Glutamatergic neuron (in vitro differentiated cells): Measurements from ENCODE around the gene PPFIA2. TPM values are rescaled to one million over a fixed set of nuclear protein-coding genes. Genes with fewer than 3 reads are reported as not detected.

Experiments
- DNase-seq: peaks from one replicate; pipeline ENCODE4 v3.0.0; 2022
- H3K27ac Mint-ChIP-seq: one replicate; pipeline ENCODE4 v1.8.0; 2020; ENCODE audit warnings: mild to moderate bottlenecking, mixed read lengths, inconsistent platforms; ENCODE audit not compliant: unreplicated experiment
- H3K27me3 Mint-ChIP-seq: one replicate; pipeline ENCODE4 v1.8.0; 2020; ENCODE audit warnings: mild to moderate bottlenecking, moderate library complexity, mixed read lengths, inconsistent platforms; ENCODE audit not compliant: unreplicated experiment
- H3K36me3 Mint-ChIP-seq: one replicate; pipeline ENCODE4 v1.8.0; 2020; ENCODE audit warnings: mild to moderate bottlenecking, mixed read lengths, inconsistent platforms; ENCODE audit not compliant: unreplicated experiment
- H3K4me1 Mint-ChIP-seq: one replicate; pipeline ENCODE4 v1.8.0; 2020; ENCODE audit warnings: mild to moderate bottlenecking, low read depth, mixed read lengths, inconsistent platforms; ENCODE audit not compliant: unreplicated experiment
- H3K4me3 Mint-ChIP-seq: one replicate; pipeline ENCODE4 v1.8.0; 2020; ENCODE audit warnings: mild to moderate bottlenecking, mixed read lengths, inconsistent platforms; ENCODE audit not compliant: unreplicated experiment
- H3K9me3 Mint-ChIP-seq: one replicate; pipeline ENCODE4 v1.8.0; 2020; ENCODE audit warnings: mild to moderate bottlenecking, moderate library complexity, mixed read lengths, inconsistent platforms; ENCODE audit not compliant: unreplicated experiment
- CTCF ChIP-seq: fragments of 200-600 bp; sonication (generic); IDR thresholded peaks from one replicate; pipeline ENCODE4 v1.5.0; 2021; ENCODE audit not compliant: partially characterized antibody, unreplicated experiment
- total RNA-seq: library from RNA; stranded (reverse); fragmentation: NEBNext Ultra II Directional; extraction: Animal tissue kit (Norgen Biotek cat#: 25700); gene quantifications from one replicate; pipeline ENCODE4 v1.2.1, GENCODE V29; 2021; ENCODE audit not compliant: unreplicated experiment

Gene PPFIA2
- total RNA-seq, 1 donor from 2014 or later, result 31.1 TPM

GRCh38 chr12:81257947-81258551, 501.1 kb downstream of the PPFIA2 start:
- peak; percentile 67 for TF ChIP-seq CTCF
- Mint-ChIP-seq H3K36me3 (no peaks in the 10 kb centered on the region), H3K27me3 (no peaks in the 10 kb centered on the region), H3K9me3 (no peaks in the 10 kb centered on the region), H3K27ac (no peak overlapping the region), H3K4me1 (peaks cover 9% of the 10 kb centered on the region), H3K4me3 (no peak overlapping the region)
- DNase-seq, result no peak

- no peak for TF ChIP-seq CTCF
- H3K36me3 Mint-ChIP-seq, result no peaks in the 10 kb centered on the region
- H3K4me1 Mint-ChIP-seq, result peaks cover 7% of the 10 kb centered on the region
- no peaks in the 10 kb centered on the region for H3K9me3 Mint-ChIP-seq
- H3K27ac Mint-ChIP-seq, result no peak overlapping the region
- H3K4me3 Mint-ChIP-seq, result no peak overlapping the region
- H3K27me3 Mint-ChIP-seq, result no peaks in the 10 kb centered on the region
- DNase-seq, result no peak
Measured at GRCh38 chr12:81255947-81256346, 503.2 kb downstream of the PPFIA2 start.

- H3K27ac Mint-ChIP-seq, result no peak overlapping the region
- no peak for TF ChIP-seq CTCF
- peaks cover 7% of the 10 kb centered on the region for H3K4me1 Mint-ChIP-seq
- no peak for DNase-seq
- no peaks in the 10 kb centered on the region for H3K9me3 Mint-ChIP-seq
- no peak overlapping the region for H3K4me3 Mint-ChIP-seq
- no peaks in the 10 kb centered on the region for H3K36me3 Mint-ChIP-seq
- no peaks in the 10 kb centered on the region for H3K27me3 Mint-ChIP-seq
Measured at GRCh38 chr12:81255456-81255855, 503.7 kb downstream of the PPFIA2 start.

GRCh38 chr12:81253360-81253759, 505.8 kb downstream of the PPFIA2 start:
- no peak for TF ChIP-seq CTCF
- Mint-ChIP-seq H3K4me1 (peaks cover 7% of the 10 kb centered on the region), H3K36me3 (no peaks in the 10 kb centered on the region), H3K27ac (no peak overlapping the region), H3K4me3 (no peak overlapping the region), H3K9me3 (no peaks in the 10 kb centered on the region), H3K27me3 (no peaks in the 10 kb centered on the region)
- DNase-seq, result no peak

GRCh38 chr12:81252228-81252627, 506.9 kb downstream of the PPFIA2 start:
- Mint-ChIP-seq H3K9me3 (no peaks in the 10 kb centered on the region), H3K27ac (no peak overlapping the region), H3K27me3 (no peaks in the 10 kb centered on the region), H3K4me3 (no peak overlapping the region), H3K36me3 (no peaks in the 10 kb centered on the region), H3K4me1 (peaks cover 7% of the 10 kb centered on the region)
- TF ChIP-seq CTCF, result no peak
- DNase-seq, result no peak
